ENCODE data around the gene POU2AF1. TPM values are rescaled to one million over a fixed set of nuclear protein-coding genes. Genes with fewer than 3 reads are reported as not detected.
"Not testable (repeated sequence)": the region's sequence is repeated elsewhere in the genome, so short reads cannot be mapped to it uniquely, and the experiment has no call there.

Gene POU2AF1
- total RNA-seq, 2 experiments from 2014 or later, result 2.9 to 7.4 TPM

- Mint-ChIP-seq H3K27me3 (peaks cover 21% of the 10 kb centered on the region), H3K36me3 (no peaks in the 10 kb centered on the region), H3K27ac (no peak overlapping the region), H3K4me1 (no peaks in the 10 kb centered on the region), H3K9me3 (ENCODE audit: low read depth) (no peaks in the 10 kb centered on the region), H3K4me3 (no peak overlapping the region)
- CTCF ChIA-PET, result no interaction called here
- ATAC-seq, result no peak
- DNase-seq, result no peak
Observed at GRCh38 chr11:111331711-111332479, 47.2 kb downstream of the POU2AF1 start.

DNA sequence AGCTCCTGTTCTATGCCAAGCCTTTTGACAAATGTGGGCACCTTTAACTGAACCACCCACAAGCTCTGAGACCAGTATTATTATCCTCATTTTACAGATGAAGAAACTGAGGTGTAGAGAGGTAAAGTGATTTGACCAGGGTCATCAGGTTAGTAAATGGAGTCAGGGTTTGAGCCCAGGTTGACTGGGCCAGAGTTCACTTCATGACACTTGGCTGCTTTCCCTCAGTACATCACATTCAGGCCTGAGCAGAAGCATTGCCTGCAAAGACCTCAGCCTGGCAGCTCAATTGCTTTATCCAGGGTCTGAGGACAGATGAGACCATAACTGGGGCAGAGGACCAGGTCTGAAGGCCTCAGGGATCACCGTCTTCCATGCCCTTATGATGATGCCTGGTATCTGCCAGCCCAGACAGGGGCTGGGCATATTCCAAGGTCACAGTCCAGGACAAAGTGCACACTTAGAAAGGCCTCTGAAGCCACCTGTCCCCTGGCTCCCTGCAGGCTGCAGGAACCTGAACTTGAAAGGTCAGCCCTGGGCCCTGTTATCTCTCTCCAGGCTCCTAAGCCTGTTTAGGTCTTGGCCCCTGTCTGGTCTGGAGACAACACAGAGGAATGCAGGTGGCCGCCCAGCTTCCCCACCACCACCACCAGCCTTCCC, 48.7 kb downstream of the POU2AF1 start:
- Mint-ChIP-seq H3K9me3 (ENCODE audit: low read depth) (no peaks in the 10 kb centered on the region), H3K4me3 (no peak overlapping the region), H3K27me3 (peaks cover 24% of the 10 kb centered on the region), H3K36me3 (no peaks in the 10 kb centered on the region), H3K4me1 (no peaks in the 10 kb centered on the region), H3K27ac (no peak overlapping the region)
- DNase-seq (no peak), ATAC-seq (no peak)
- CTCF ChIA-PET, result no interaction called here

DNA sequence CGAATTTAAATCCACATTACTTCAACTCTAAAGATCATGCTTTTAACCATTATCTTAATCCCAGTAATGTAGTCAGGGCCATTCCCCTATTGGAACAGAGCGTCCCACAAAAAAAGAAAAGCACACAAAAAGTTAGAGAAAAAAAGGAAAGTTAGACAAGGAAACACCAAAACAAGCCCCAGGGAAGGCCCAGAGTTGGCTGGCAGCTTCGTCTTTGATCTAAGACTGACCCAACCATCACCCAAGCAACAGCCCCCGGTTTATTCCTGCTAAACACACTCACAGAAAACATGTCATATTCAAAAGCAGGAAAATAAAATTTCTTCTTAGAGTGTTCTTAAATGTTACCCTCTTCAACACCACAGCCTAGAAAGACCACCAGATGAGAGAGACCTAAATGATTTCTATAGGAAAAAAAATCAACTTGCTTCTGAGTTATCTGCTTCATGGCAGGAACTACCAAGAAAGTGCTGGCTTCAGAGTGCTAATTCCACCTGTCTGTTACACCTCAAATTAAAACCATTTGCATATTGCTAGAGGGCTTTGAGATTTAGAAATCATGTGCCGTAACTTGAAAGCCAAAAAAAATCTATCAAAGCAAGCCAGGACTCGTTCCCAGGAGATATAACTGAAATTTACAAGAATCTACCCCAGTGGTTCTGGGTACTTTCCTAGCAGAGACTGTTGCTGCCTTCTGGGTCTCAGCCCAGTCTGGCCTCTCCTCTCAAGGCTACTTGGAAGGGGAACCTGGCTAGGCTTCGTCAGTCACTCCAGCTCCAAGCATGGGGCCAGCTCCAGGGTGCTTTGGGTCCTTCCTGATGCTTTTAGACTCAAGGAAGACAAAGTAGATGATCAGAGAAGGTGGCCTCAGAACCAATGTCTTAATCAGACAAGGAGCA, 49.5 kb downstream of the POU2AF1 start:
- H3K4me3 Mint-ChIP-seq, result no peak overlapping the region
- no peaks in the 10 kb centered on the region for H3K9me3 Mint-ChIP-seq (ENCODE audit: low read depth)
- no peaks in the 10 kb centered on the region for H3K36me3 Mint-ChIP-seq
- H3K4me1 Mint-ChIP-seq, result no peaks in the 10 kb centered on the region
- CTCF ChIA-PET, result no interaction called here
- H3K27ac Mint-ChIP-seq, result no peak overlapping the region
- H3K27me3 Mint-ChIP-seq, result peaks cover 25% of the 10 kb centered on the region
- DNase-seq, result no peak
- no peak for ATAC-seq

GRCh38 chr11:111327908-111328624, 51.0 kb downstream of the POU2AF1 start:
- no peak for DNase-seq
- Mint-ChIP-seq H3K4me3 (no peak overlapping the region), H3K4me1 (no peaks in the 10 kb centered on the region), H3K9me3 (ENCODE audit: low read depth) (no peaks in the 10 kb centered on the region), H3K36me3 (no peaks in the 10 kb centered on the region), H3K27ac (no peak overlapping the region), H3K27me3 (peaks cover 21% of the 10 kb centered on the region)
- CTCF ChIA-PET, result no interaction called here
- no peak for ATAC-seq

DNA sequence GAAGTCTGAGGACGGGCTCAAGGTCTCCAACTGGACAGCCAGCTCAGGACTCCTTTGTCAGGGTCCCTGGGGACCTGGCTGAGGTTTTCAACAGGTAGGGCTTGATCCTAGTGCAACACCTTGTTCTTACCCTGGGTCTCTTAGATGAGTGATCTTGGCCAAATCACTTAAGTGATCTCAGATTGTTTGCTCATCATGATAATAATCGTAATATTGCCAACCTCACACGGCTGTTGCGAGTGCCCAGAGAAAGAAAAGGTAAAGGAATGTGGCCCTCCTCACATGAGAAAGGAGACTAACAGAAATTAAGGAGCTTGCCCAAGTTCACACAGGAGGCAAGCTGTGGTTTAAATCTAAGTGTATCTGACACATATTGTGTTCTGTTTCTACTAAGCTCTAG, 52.3 kb downstream of the POU2AF1 start:
- H3K27me3 Mint-ChIP-seq, result peaks cover 27% of the 10 kb centered on the region
- CTCF ChIA-PET, result no interaction called here
- no peak overlapping the region for H3K27ac Mint-ChIP-seq
- no peaks in the 10 kb centered on the region for H3K9me3 Mint-ChIP-seq (ENCODE audit: low read depth)
- no peaks in the 10 kb centered on the region for H3K4me1 Mint-ChIP-seq
- no peak overlapping the region for H3K4me3 Mint-ChIP-seq
- H3K36me3 Mint-ChIP-seq, result no peaks in the 10 kb centered on the region
- DNase-seq (no peak), ATAC-seq (no peak)

- H3K4me1 Mint-ChIP-seq, result no peaks in the 10 kb centered on the region
- no peak overlapping the region for H3K27ac Mint-ChIP-seq
- ATAC-seq, result no peak
- DNase-seq, result no peak
- no peaks in the 10 kb centered on the region for H3K9me3 Mint-ChIP-seq (ENCODE audit: low read depth)
- peaks cover 31% of the 10 kb centered on the region for H3K27me3 Mint-ChIP-seq
- H3K4me3 Mint-ChIP-seq, result no peak overlapping the region
- H3K36me3 Mint-ChIP-seq, result no peaks in the 10 kb centered on the region
- CTCF ChIA-PET, result no interaction called here
Observed at GRCh38 chr11:111325259-111325658, 53.8 kb downstream of the POU2AF1 start.

- H3K4me1 Mint-ChIP-seq, result no peaks in the 10 kb centered on the region
- H3K27ac Mint-ChIP-seq, result no peak overlapping the region
- H3K4me3 Mint-ChIP-seq, result no peak overlapping the region
- peaks cover 31% of the 10 kb centered on the region for H3K27me3 Mint-ChIP-seq
- H3K9me3 Mint-ChIP-seq (ENCODE audit: low read depth), result no peaks in the 10 kb centered on the region
- no peaks in the 10 kb centered on the region for H3K36me3 Mint-ChIP-seq
- DNase-seq, result no peak
- ATAC-seq, result no peak
- CTCF ChIA-PET, result interaction anchor here (1.4 kb wide), 1 partner anchor 99 kb away, joined by 4 read pairs; no protein-coding TSS in a partner anchor
Observed at GRCh38 chr11:111324277-111324720, 54.8 kb downstream of the POU2AF1 start.

- Mint-ChIP-seq H3K36me3 (no peaks in the 10 kb centered on the region), H3K9me3 (ENCODE audit: low read depth) (no peaks in the 10 kb centered on the region), H3K4me1 (no peaks in the 10 kb centered on the region), H3K27ac (no peak overlapping the region), H3K4me3 (no peak overlapping the region), H3K27me3 (peaks cover 31% of the 10 kb centered on the region)
- ATAC-seq (no peak), DNase-seq (no peak)
- CTCF ChIA-PET, result interaction anchor here (0.6 kb wide), 1 partner anchor 866 kb away, joined by 4 read pairs; no protein-coding TSS in a partner anchor
Observed at GRCh38 chr11:111322534-111322933, 56.5 kb downstream of the POU2AF1 start.

- CTCF ChIA-PET, result no interaction called here
- H3K36me3 Mint-ChIP-seq, result no peaks in the 10 kb centered on the region
- DNase-seq, result no peak
Observed at GRCh38 chr11:111320728-111321568, 58.1 kb downstream of the POU2AF1 start.

GRCh38 chr11:111320199-111320598, 58.9 kb downstream of the POU2AF1 start:
- ATAC-seq; H3K27ac Mint-ChIP-seq; CTCF ChIA-PET; H3K4me3 Mint-ChIP-seq; DNase-seq; H3K36me3 Mint-ChIP-seq; H3K9me3 Mint-ChIP-seq (ENCODE audit: low read depth); H3K4me1 Mint-ChIP-seq: not testable (repeated sequence)
- H3K27me3 Mint-ChIP-seq, result peaks cover 39% of the 10 kb centered on the region

More at GRCh38 chr11:111320728-111321568, 58.1 kb downstream of the POU2AF1 start:
- Mint-ChIP-seq H3K9me3 (ENCODE audit: low read depth) (no peaks in the 10 kb centered on the region), H3K4me3 (no peak overlapping the region), H3K27ac (no peak overlapping the region), H3K4me1 (no peaks in the 10 kb centered on the region), H3K27me3 (peaks cover 37% of the 10 kb centered on the region)
- ATAC-seq, result no peak

GRCh38 chr11:111319296-111319695, 59.8 kb downstream of the POU2AF1 start:
- Mint-ChIP-seq H3K27ac (no peak overlapping the region), H3K9me3 (ENCODE audit: low read depth) (no peaks in the 10 kb centered on the region), H3K27me3 (peaks cover 42% of the 10 kb centered on the region), H3K36me3 (no peaks in the 10 kb centered on the region), H3K4me1 (no peaks in the 10 kb centered on the region), H3K4me3 (no peak overlapping the region)
- ATAC-seq, result no peak
- DNase-seq, result no peak
- CTCF ChIA-PET, result no interaction called here

DNA sequence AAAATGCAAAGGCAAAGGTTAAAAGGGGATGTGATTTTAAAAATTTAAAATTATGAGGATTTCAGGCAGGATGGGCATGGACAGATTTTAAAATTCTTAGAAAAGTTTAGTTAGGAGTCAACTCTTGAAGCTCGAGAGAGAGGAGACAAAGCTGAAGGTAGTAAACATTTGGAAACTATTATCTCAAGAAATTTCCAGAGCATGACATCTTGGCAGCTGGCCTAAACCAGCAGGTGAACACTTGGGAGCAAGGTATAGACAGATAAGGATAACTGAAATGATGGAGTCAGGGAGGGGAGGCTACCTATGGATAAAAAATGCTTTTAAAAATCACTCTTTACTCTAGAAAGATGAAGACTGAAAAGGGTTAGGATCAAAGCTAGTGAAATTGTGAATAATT, 67.0 kb downstream of the POU2AF1 start:
- Mint-ChIP-seq H3K9me3 (ENCODE audit: low read depth) (no peaks in the 10 kb centered on the region), H3K36me3 (no peaks in the 10 kb centered on the region), H3K4me1 (no peaks in the 10 kb centered on the region), H3K27me3 (peaks cover 41% of the 10 kb centered on the region), H3K4me3 (no peak overlapping the region), H3K27ac (no peak overlapping the region)
- CTCF ChIA-PET, result no interaction called here
- ATAC-seq, result no peak
- no peak for DNase-seq
